GM21619 (cell line): Measurements from ENCODE around the gene TBXAS1.
"Not testable (repeated sequence)": the region's sequence is repeated elsewhere in the genome, so short reads cannot be mapped to it uniquely, and the experiment has no call there.

ENCODE experiments used
- ATAC-seq: cut with Tn5 transposase; IDR thresholded peaks from one replicate; pipeline ENCODE4 v1.9.1; 2021; ENCODE audit not compliant: unreplicated experiment

The TBXAS1 gene

GRCh38 chr7:139825666-139826290, 3.3 kb upstream of the TBXAS1 start:
- ATAC-seq = no peak

DNA sequence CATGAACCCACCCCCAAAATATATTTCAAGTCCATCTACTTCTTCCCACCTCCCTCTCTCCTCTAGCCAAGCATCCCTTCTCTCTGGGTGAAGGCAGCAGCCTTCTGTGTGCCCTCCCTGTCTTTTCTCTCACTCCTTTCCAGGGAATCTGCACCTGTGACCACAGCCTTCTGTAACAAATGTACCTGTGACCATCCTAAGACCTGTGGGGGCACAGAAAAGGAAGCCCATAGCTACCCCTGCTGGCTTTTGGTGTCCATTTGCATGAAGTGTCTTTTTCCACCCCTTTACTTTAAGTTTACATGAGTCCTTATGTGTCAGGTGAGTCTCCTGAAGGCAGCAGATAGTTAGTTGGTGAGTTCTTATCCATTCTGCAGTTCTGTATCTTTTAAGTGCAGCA, 2.0 kb upstream of the TBXAS1 start:
- no peak for ATAC-seq

- no peak for ATAC-seq
Observed at GRCh38 chr7:139828446-139828845, 618 bp upstream of the TBXAS1 start.

GRCh38 chr7:139829775-139830117, 682 bp downstream of the TBXAS1 start:
- no peak for ATAC-seq

DNA sequence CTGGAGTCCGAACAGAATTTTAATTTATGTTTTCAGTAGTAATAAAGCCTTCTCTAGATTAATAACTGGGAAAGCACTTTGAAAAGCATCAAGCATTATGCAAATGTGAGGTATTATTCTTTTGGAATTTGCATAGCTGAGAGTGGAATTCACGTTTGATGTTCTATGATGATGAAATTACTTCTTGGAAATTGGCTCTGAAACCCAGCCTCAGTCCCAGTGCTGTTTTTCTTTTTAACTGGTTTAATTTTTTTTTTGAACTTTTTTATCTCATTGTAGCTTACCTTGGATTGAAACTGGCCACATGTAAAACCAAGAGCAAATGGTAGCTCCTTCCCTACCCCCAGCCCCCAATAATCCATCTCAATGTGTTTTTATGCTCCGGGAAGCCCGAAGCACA, 1.2 kb downstream of the TBXAS1 start:
- no peak for ATAC-seq

GRCh38 chr7:139830782-139831501, 1.9 kb downstream of the TBXAS1 start:
- ATAC-seq = no peak

DNA sequence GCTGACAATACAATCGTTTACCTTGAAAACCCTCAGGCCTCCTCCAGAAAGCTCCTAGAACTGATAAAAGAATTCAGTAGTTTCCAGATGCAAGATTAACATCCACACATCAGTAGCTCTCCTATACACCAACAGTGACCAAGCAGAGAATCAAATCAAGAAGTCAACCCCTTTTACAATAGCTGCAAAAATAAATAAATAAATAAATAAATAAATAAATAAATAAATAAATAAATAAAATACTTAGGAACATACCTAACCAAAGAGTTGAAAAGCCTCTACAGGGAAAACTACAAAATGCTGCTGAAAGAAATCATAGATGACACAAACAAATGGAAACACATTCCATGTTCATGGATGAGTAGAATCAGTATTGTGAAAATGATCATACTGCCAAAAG, 6.8 kb downstream of the TBXAS1 start:
- ATAC-seq = not testable (repeated sequence)

DNA sequence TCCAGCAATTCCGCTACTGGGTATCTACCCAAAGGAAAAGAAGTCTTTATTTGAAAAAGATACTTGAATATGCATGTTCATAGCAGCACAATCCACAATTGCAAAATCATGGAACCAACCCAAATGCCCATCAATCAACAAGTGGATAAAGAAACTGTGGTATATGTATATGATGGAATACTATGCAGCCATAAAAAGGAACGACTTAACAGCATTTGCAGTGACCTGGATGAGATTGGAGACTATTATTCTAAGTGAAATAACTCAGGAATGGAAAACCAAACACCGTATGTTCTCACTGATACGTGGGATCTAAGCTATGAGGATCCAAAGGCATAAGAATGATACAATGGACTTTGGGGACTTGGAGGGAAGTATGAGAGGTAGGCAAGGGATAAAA, 8.2 kb downstream of the TBXAS1 start:
- not testable (repeated sequence) for ATAC-seq

- no peak for ATAC-seq
Observed at GRCh38 chr7:139838276-139838675, 9.2 kb downstream of the TBXAS1 start.

GRCh38 chr7:139838876-139839275, 9.8 kb downstream of the TBXAS1 start:
- no peak for ATAC-seq

- no peak for ATAC-seq
Observed at GRCh38 chr7:139840776-139841175, 11.7 kb downstream of the TBXAS1 start.

- no peak for ATAC-seq
Observed at GRCh38 chr7:139842401-139843210, 13.5 kb downstream of the TBXAS1 start.

DNA sequence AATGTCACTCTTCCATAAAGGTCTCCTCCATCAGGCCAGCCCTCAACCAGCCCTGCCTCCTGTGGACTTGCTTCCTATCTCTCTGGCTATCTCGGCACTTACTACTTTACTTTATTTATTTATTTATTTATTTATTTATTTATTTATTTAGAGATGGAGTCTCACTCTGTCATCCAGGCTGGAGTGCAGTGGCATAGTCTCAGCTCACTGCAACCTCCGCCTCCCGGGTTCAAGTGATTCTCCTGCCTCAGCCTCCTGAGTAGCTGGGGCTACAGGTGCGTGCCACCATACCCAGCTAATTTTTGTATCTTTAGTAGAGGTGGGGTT, 14.1 kb downstream of the TBXAS1 start:
- not testable (repeated sequence) for ATAC-seq

- no peak for ATAC-seq
Observed at GRCh38 chr7:139844779-139845442, 15.8 kb downstream of the TBXAS1 start.

GRCh38 chr7:139845443-139845805, 16.4 kb downstream of the TBXAS1 start:
- no peak for ATAC-seq

DNA sequence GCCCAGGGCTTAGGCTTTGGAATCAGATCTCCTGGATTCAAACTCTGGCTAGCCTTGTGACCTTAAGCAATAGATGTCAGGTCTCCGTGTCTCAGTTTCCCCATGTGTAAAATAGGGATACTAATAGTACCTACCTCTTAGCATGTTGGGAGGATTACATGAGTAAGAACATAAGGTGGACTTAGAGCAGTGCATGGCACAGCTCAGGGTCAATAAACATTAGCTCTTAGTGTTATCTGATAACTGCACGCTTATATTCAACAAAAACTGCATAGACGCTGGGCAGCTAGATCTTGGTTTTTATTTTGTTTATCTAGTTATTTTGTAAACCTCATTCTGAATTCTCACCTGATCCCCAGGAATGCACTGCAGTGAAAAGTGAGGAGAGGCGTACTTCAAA, 17.2 kb downstream of the TBXAS1 start:
- ATAC-seq = no peak

- no peak for ATAC-seq
Observed at GRCh38 chr7:139848274-139848673, 19.2 kb downstream of the TBXAS1 start.

GRCh38 chr7:139850906-139851305, 21.8 kb downstream of the TBXAS1 start:
- ATAC-seq = no peak

GRCh38 chr7:139851770-139852481, 22.9 kb downstream of the TBXAS1 start:
- no peak for ATAC-seq

DNA sequence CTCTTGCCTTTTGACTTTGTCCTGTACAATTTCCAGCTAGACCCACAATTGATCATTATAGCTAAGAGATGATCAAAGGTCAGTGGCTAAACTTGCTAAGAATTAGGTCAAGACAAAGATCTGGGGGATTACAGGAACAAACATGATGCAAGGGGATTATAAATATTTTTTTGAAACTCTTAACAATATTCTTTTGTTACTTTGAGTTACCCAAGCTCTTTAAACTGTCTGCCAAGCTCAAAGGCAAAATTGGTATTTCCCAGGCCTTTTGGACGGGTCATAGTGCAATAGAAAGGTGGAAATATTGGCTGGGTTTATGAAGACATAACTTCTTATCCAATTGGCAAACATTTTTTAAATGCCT, 23.4 kb downstream of the TBXAS1 start:
- no peak for ATAC-seq

- ATAC-seq = no peak
Observed at GRCh38 chr7:139853506-139854123, 24.6 kb downstream of the TBXAS1 start.
